Fibroblast of lung (primary cell): ENCODE data around the gene DNMT3L.
"Not testable (repeated sequence)": the region's sequence is repeated elsewhere in the genome, so short reads cannot be mapped to it uniquely, and the experiment has no call there.

Source experiments
- EZH2 ChIP-seq: IDR thresholded peaks from 2 replicates; pipeline ENCODE4 v1.5.1; 2012; ENCODE audit warnings: low read length, control low read depth, mild to moderate bottlenecking; ENCODE audit errors: missing control alignments
- TF ChIP-seq, protein P1 (sequence below), 2 donors: IDR thresholded peaks in 1 of 2; conservative IDR thresholded peaks in 1 of 2; 1 replicate in 1 of 2; 2 replicates in 1 of 2; pipeline ENCODE4 v1.5.1; 2011 to 2012; ENCODE audit warnings: low read length in 2 of 2, control low read depth in 1 of 2, inconsistent platforms in 1 of 2, low read depth in 1 of 2, mild to moderate bottlenecking in 1 of 2

DNA sequence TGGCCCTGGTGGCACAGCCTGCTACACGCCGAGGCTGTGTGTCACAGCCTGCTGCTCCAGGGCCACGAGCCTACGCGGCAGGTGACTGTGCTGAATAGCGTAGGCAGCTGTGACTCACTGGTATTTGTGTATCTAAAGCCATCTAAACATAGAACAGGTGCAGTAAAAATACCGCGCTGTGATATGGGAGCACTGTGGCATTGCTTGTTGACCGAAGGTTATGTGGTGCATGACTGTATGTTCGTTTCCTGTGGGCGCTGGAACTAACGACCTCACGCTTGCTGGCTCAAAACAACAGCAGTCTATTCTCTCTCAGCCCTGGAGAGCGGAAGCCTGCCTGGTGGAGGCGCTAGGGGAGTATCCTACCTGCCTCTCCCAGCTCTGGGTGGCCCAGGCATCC lies 17.7 kb downstream of the DNMT3L start:
- TF ChIP-seq, protein P1, sequence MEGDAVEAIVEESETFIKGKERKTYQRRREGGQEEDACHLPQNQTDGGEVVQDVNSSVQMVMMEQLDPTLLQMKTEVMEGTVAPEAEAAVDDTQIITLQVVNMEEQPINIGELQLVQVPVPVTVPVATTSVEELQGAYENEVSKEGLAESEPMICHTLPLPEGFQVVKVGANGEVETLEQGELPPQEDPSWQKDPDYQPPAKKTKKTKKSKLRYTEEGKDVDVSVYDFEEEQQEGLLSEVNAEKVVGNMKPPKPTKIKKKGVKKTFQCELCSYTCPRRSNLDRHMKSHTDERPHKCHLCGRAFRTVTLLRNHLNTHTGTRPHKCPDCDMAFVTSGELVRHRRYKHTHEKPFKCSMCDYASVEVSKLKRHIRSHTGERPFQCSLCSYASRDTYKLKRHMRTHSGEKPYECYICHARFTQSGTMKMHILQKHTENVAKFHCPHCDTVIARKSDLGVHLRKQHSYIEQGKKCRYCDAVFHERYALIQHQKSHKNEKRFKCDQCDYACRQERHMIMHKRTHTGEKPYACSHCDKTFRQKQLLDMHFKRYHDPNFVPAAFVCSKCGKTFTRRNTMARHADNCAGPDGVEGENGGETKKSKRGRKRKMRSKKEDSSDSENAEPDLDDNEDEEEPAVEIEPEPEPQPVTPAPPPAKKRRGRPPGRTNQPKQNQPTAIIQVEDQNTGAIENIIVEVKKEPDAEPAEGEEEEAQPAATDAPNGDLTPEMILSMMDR (conservative IDR thresholded peaks at IDR 0.05 in 1 of 2, IDR thresholded peaks at IDR 0.05 in 1 of 2; ENCODE audit: low read depth in 1 of 2, low read length in 2 of 2), result not testable (repeated sequence)
- not testable (repeated sequence) for TF ChIP-seq EZH2
